Stimulated activated CD8-positive, alpha-beta memory T cell treated with anti-CD3 and anti-CD28 coated beads, Interleukin-12 subunit alpha, Interleukin-12 subunit beta, amount 100 ng/mL, for 4 hours (primary cell): ENCODE data around the gene SYT5.
A peak's percentile ranks its signal among the peaks of the same experiment; 100 is the strongest.
"Not testable (repeated sequence)": the region's sequence is repeated elsewhere in the genome, so short reads cannot be mapped to it uniquely, and the experiment has no call there.

Experiments
- DNase-seq: peaks from one replicate; pipeline ENCODE4 v3.0.0-alpha.2; 2020; ENCODE audit warnings: low read depth

The SYT5 gene

GRCh38 chr19:55206664-55207500 is 26.8 kb upstream of the SYT5 start:
- DNase-seq = peak; percentile 19

GRCh38 chr19:55202199-55202598 is 22.1 kb upstream of the SYT5 start:
- not testable (repeated sequence) for DNase-seq

- DNase-seq = no peak
These were observed 19.6 kb upstream of the SYT5 start for GRCh38 chr19:55199620-55200204.

GRCh38 chr19:55198651-55199050 is 18.6 kb upstream of the SYT5 start:
- no peak for DNase-seq

GRCh38 chr19:55197528-55197927 is 17.4 kb upstream of the SYT5 start:
- no peak for DNase-seq

- no peak for DNase-seq
These were observed 16.7 kb upstream of the SYT5 start for GRCh38 chr19:55196803-55197202.

GRCh38 chr19:55193481-55193880 is 13.4 kb upstream of the SYT5 start:
- DNase-seq = no peak

GRCh38 chr19:55189403-55189835 is 9.3 kb upstream of the SYT5 start:
- no peak for DNase-seq

GRCh38 chr19:55188625-55189024 is 8.5 kb upstream of the SYT5 start:
- DNase-seq = no peak

- no peak for DNase-seq
These were observed 6.0 kb upstream of the SYT5 start for GRCh38 chr19:55186080-55186479.

GRCh38 chr19:55181740-55182139 is 1.7 kb upstream of the SYT5 start:
- DNase-seq = no peak

GRCh38 chr19:55178781-55179599 is 1.1 kb downstream of the SYT5 start:
- DNase-seq = peak; percentile 86

GRCh38 chr19:55176076-55176475 is 4.0 kb downstream of the SYT5 start:
- DNase-seq = no peak

GRCh38 chr19:55175117-55175867 is 4.8 kb downstream of the SYT5 start:
- DNase-seq = no peak

GRCh38 chr19:55174425-55175116 is 5.5 kb downstream of the SYT5 start:
- DNase-seq = no peak

- no peak for DNase-seq
These were observed 6.2 kb downstream of the SYT5 start for GRCh38 chr19:55173714-55174409.

- no peak for DNase-seq
These were observed 6.8 kb downstream of the SYT5 start for GRCh38 chr19:55173186-55173713.

GRCh38 chr19:55172741-55173140 is 7.3 kb downstream of the SYT5 start:
- no peak for DNase-seq

GRCh38 chr19:55172318-55172717 is 7.8 kb downstream of the SYT5 start:
- not testable (repeated sequence) for DNase-seq

GRCh38 chr19:55171440-55171839 is 8.6 kb downstream of the SYT5 start:
- no peak for DNase-seq

- DNase-seq = no peak
These were observed 11.0 kb downstream of the SYT5 start for GRCh38 chr19:55169136-55169535.
